Measurements from ENCODE around the gene E2F1. TPM values are rescaled to one million over a fixed set of nuclear protein-coding genes. Genes with fewer than 3 reads are reported as not detected.
"Not testable (repeated sequence)": the region's sequence is repeated elsewhere in the genome, so short reads cannot be mapped to it uniquely, and the experiment has no call there.

Gene E2F1
- total and polyA plus RNA-seq, 9 donors: 0.95 to 7.6 (median 3.4) TPM

DNA sequence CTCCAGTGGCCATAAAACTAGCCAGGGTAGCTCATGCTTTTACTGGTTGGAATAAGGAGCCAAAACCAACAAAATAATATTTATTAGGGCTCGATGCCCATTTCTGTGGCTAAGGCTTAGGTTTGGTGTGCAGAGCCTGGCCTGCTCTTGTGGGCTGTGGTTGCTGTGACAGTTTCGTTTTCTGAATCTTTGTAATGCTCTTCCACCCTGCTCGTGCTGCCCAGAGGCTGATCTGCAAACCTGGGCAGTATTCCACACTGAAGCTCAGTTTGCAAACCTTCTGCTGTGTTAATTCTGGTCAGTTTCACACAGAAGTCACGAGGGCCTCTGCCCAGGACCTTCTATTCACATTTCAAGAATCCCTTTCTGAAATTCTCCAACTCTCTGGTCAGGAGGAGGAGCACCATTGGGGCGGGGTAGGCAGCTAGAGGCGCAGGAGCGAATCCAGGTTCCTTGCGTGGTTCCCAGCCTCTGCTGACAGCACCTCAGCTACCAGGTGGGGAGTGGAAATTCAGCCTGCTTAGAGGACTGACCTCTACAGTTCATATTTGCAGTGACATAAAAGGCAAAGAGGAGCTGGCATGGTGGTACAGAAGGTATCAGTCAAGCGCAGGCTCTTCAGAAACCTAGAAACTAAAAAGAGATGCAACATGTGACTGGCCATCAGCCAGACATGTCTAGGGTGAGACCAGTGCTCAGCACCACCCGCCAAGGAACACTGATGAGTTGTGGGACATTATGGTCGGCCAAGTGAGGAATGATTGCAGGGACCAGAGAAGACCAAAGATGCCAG lies 38.4 kb downstream of the E2F1 start:
- no peaks in the 10 kb centered on the region for H3K9me3 ChIP-seq
- WGBS, 3 donors: 80 to 85% (median 84%) methylated on average over 11 of the region's 11 CpGs
- TF ChIP-seq, protein P1, sequence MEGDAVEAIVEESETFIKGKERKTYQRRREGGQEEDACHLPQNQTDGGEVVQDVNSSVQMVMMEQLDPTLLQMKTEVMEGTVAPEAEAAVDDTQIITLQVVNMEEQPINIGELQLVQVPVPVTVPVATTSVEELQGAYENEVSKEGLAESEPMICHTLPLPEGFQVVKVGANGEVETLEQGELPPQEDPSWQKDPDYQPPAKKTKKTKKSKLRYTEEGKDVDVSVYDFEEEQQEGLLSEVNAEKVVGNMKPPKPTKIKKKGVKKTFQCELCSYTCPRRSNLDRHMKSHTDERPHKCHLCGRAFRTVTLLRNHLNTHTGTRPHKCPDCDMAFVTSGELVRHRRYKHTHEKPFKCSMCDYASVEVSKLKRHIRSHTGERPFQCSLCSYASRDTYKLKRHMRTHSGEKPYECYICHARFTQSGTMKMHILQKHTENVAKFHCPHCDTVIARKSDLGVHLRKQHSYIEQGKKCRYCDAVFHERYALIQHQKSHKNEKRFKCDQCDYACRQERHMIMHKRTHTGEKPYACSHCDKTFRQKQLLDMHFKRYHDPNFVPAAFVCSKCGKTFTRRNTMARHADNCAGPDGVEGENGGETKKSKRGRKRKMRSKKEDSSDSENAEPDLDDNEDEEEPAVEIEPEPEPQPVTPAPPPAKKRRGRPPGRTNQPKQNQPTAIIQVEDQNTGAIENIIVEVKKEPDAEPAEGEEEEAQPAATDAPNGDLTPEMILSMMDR (IDR thresholded peaks at IDR 0.05): no peak
- no peak for TF ChIP-seq POLR2A (IDR thresholded peaks at IDR 0.05)
- TF ChIP-seq EP300 (IDR thresholded peaks at IDR 0.05): no peak
- intact Hi-C loops (cut with DNase I): loop anchor here in 2 of 4 donors (5.0 to 10.0 kb wide), 2 partner anchors 153 to 185 kb away; partner anchors contain the start of gene CBFA2T2 (in 1 of the 2)
- H3K4me1 ChIP-seq (ENCODE audit: insufficient read depth): peaks cover 5% of the 10 kb centered on the region
- no peaks in the 10 kb centered on the region for H3K27me3 ChIP-seq
- H3K27ac ChIP-seq: no peak overlapping the region
- H3K36me3 ChIP-seq: no peaks in the 10 kb centered on the region
- no peak overlapping the region for H3K4me3 ChIP-seq
- DNase-seq: no peak

DNA sequence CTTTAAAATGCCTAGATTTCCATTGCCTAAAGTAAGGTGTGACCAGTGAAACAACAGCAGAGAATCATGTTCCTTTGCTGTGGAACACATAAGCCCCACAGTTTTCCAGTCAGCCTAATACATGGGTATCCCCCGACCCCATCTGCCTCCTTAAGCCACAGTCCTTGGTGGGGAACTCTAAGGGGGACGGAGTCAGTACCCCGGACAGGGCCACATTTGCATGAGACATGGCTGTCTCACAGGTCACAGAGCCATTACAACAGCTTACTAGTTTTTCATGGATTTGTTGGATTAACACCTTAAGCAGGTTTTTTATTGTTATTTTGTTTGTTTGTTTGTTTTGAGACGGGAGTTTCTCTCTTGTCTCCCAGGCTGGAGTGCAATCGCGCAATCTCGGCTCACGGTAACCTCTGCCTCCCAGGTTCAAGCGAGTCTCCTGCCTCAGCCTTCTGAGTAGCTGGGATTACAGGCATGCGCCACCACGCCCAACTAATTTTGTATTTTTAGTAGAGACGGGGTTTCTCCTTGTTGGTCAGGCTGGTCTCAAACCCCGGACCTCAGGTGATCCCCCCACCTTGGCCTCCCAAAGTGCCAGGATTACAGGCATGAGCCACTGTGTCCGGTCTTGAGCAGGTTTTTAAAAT lies 39.1 kb downstream of the E2F1 start:
- WGBS, 3 donors: 76 to 86% (median 84%) methylated on average over 14 of the region's 14 CpGs
- H3K4me3 ChIP-seq; H3K4me1 ChIP-seq (ENCODE audit: insufficient read depth); H3K27ac ChIP-seq; H3K9me3 ChIP-seq; DNase-seq; H3K27me3 ChIP-seq; H3K36me3 ChIP-seq: not testable (repeated sequence)
- intact Hi-C loops (cut with DNase I): loop anchor here in 2 of 4 donors (5.0 to 10.0 kb wide), 2 partner anchors 152 to 185 kb away; partner anchors contain the start of gene CBFA2T2 (in 1 of the 2)

DNA sequence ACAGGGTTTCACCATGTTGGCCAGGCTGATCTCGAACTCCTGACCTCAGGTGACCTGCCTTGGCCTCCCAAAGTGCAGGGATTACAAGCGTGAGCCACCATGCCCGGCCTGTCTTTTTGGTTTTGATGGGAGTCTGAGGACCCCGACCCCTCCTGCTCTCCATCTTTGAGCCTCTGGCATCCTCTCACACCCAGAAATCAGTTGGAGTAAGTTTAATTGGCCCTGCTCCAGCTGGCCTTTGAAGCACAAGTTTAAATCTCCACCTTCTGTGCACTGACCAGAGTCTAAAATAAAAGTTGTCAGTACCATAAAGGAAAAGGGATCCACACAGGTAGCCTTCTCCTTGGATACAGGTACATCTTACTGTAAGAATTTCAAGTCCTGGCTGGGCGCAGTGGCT lies 40.0 kb downstream of the E2F1 start:
- H3K27me3 ChIP-seq: no peaks in the 10 kb centered on the region
- WGBS, 3 donors: 79 to 86% (median 80%) methylated on average over 5 of the region's 5 CpGs
- no peaks in the 10 kb centered on the region for H3K36me3 ChIP-seq
- no peak overlapping the region for H3K27ac ChIP-seq
- no peak overlapping the region for H3K4me3 ChIP-seq
- intact Hi-C loops (cut with DNase I): loop anchor here in 2 of 4 donors (5.0 to 10.0 kb wide), 2 partner anchors 151 to 184 kb away; partner anchors contain the start of gene CBFA2T2 (in 1 of the 2)
- H3K4me1 ChIP-seq (ENCODE audit: insufficient read depth): peaks cover 5% of the 10 kb centered on the region
- TF ChIP-seq, protein P1 (IDR thresholded peaks at IDR 0.05): no peak
- TF ChIP-seq POLR2A (IDR thresholded peaks at IDR 0.05) (no peak), EP300 (IDR thresholded peaks at IDR 0.05) (no peak)
- no peaks in the 10 kb centered on the region for H3K9me3 ChIP-seq
- no peak for DNase-seq

DNA sequence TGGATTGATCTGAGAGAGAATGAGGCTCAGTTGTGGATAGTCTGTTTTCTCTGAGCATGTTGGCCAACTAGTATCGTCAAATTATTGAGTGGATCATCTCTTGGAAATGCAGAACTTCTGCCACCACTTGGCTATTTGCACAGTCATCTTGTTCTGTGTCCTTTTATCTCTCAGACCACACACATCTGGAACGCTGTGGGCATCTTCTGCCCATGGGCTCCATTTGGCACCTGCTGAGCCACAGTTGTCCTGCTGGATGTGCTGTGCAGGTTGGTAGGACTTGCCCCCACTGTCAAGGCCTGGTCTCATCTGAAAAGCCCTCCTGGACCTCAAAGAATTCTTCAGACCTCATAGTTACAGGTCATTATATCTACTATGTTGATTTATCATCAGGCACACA lies 40.8 kb downstream of the E2F1 start:
- H3K27me3 ChIP-seq: no peaks in the 10 kb centered on the region
- H3K4me3 ChIP-seq: no peak overlapping the region
- H3K4me1 ChIP-seq (ENCODE audit: insufficient read depth): peaks cover 5% of the 10 kb centered on the region
- no peaks in the 10 kb centered on the region for H3K9me3 ChIP-seq
- intact Hi-C loops (cut with DNase I): loop anchor here in 2 of 4 donors (5.0 to 10.0 kb wide), 2 partner anchors 151 to 183 kb away; partner anchors contain the start of gene CBFA2T2 (in 1 of the 2)
- no peaks in the 10 kb centered on the region for H3K36me3 ChIP-seq
- TF ChIP-seq EP300 (IDR thresholded peaks at IDR 0.05): no peak
- TF ChIP-seq, protein P1 (IDR thresholded peaks at IDR 0.05): no peak
- no peak for TF ChIP-seq POLR2A (IDR thresholded peaks at IDR 0.05)
- H3K27ac ChIP-seq: no peak overlapping the region
- 88 to 97% (median 92%) methylated on average over 2 of the region's 2 CpGs for WGBS, 3 donors
- no peak for DNase-seq

Data from ovary (tissue), 9 donors.